GM12878 (cell line): Measurements from ENCODE around the gene EXO1.

Source experiments
- CEBPB ChIP-seq, 2 experiments: fragments of 150-350 bp in 1 of 2; IDR thresholded peaks; 2 replicates each; pipeline ENCODE4 v1.6.1; 2012 to 2014; ENCODE audit warnings: low read depth in 2 of 2, low read length in 2 of 2, borderline replicate concordance in 1 of 2, inconsistent platforms in 1 of 2
- CREB1 ChIP-seq: IDR thresholded peaks from 2 replicates; pipeline ENCODE4 v1.6.1; 2012; ENCODE audit warnings: low read depth, mild to moderate bottlenecking, inconsistent platforms
- SUZ12 ChIP-seq: fragments of 200-600 bp; sonication (generic); IDR thresholded peaks from one replicate; pipeline ENCODE4 v1.6.1; 2018; ENCODE audit warnings: antibody characterized with exemption, mild to moderate bottlenecking; ENCODE audit not compliant: unreplicated experiment
- ZBTB11 ChIP-seq: fragments of 450-650 bp; formaldehyde crosslinking; IDR thresholded peaks from 2 replicates; pipeline ENCODE4 v1.5.0; 2022; ENCODE audit warnings: mild to moderate bottlenecking, missing genetic modification characterization
- ZNF24 ChIP-seq: fragments of 450-650 bp; IDR thresholded peaks from 2 replicates; pipeline ENCODE4 v1.6.1; 2017; ENCODE audit warnings: antibody characterized with exemption, mild to moderate bottlenecking
- ZNF274 ChIP-seq: IDR thresholded peaks from one replicate; pipeline ENCODE4 v1.8.0; 2011; ENCODE audit not compliant: insufficient read length, insufficient read depth

- TF ChIP-seq ZNF274 (no peak), ZBTB11 (CRISPR knock-in tag) (no peak), SUZ12 (no peak), CREB1 (no peak), CEBPB (IDR thresholded peaks at IDR 0.05; ENCODE audit: borderline replicate concordance in 1 of 2, low read depth in 2 of 2, low read length in 2 of 2) (no peak), ZNF24 (no peak)
These were observed 11.1 kb upstream of the EXO1 start for GRCh38 chr1:241836941-241837340.
